IMR-90 (cell line): ENCODE results near the gene HDAC10.

Source experiments
- BHLHE40 ChIP-seq: fragments of 150-350 bp; IDR thresholded peaks from 2 replicates; pipeline ENCODE4 v1.6.1; 2016; ENCODE audit warnings: mild to moderate bottlenecking, low read depth, low read length
- CEBPB ChIP-seq: IDR thresholded peaks from 2 replicates; pipeline ENCODE4 v1.6.1; 2012; ENCODE audit warnings: low read depth, low read length, improper control_type of control experiment
- CHD1 ChIP-seq: IDR thresholded peaks from 2 replicates; pipeline ENCODE4 v1.6.1; 2012; ENCODE audit warnings: low read depth, low read length, improper control_type of control experiment
- MAFK ChIP-seq: IDR thresholded peaks from 2 replicates; pipeline ENCODE4 v1.6.1; 2012; ENCODE audit warnings: low read depth, low read length, improper control_type of control experiment
- MXI1 ChIP-seq: IDR thresholded peaks from 2 replicates; pipeline ENCODE4 v1.6.1; 2012; ENCODE audit warnings: low read depth, mild to moderate bottlenecking, low read length, moderate library complexity, borderline replicate concordance
- POLR2A ChIP-seq: IDR thresholded peaks from 2 replicates; pipeline ENCODE4 v1.6.1; 2012; ENCODE audit warnings: mild to moderate bottlenecking, low read depth, low read length
- RAD21 ChIP-seq: IDR thresholded peaks from 2 replicates; pipeline ENCODE4 v1.6.1; 2012; ENCODE audit warnings: low read length, improper control_type of control experiment
- RCOR1 ChIP-seq: IDR thresholded peaks from 2 replicates; pipeline ENCODE4 v1.6.1; 2012; ENCODE audit warnings: mild to moderate bottlenecking, low read length, improper control_type of control experiment; ENCODE audit not compliant: insufficient replicate concordance
- RFX5 ChIP-seq: IDR thresholded peaks from 2 replicates; pipeline ENCODE4 v1.8.0; 2012; ENCODE audit warnings: low read depth, mild to moderate bottlenecking, low read length, moderate library complexity
- SMC3 ChIP-seq: fragments of 150-350 bp; IDR thresholded peaks from 2 replicates; pipeline ENCODE4 v1.6.1; 2016; ENCODE audit warnings: low read depth, mild to moderate bottlenecking, antibody characterized with exemption, low read length, moderate library complexity
- USF2 ChIP-seq: fragments of 150-350 bp; IDR thresholded peaks from 2 replicates; pipeline ENCODE4 v1.6.1; 2017; ENCODE audit warnings: mild to moderate bottlenecking, antibody characterized with exemption, low read length, low read depth
- TF ChIP-seq, protein P1 (sequence below): conservative IDR thresholded peaks from 2 replicates; pipeline ENCODE4 v1.5.1; 2012; ENCODE audit warnings: mild to moderate bottlenecking, low read depth, low read length, improper control_type of control experiment
- TF ChIP-seq, protein P2 (sequence below): fragments of 150-350 bp; IDR thresholded peaks from 2 replicates; pipeline ENCODE4 v1.6.1; 2016; ENCODE audit warnings: low read depth, mild to moderate bottlenecking, low read length, moderate library complexity, borderline replicate concordance

- TF ChIP-seq, protein P1, sequence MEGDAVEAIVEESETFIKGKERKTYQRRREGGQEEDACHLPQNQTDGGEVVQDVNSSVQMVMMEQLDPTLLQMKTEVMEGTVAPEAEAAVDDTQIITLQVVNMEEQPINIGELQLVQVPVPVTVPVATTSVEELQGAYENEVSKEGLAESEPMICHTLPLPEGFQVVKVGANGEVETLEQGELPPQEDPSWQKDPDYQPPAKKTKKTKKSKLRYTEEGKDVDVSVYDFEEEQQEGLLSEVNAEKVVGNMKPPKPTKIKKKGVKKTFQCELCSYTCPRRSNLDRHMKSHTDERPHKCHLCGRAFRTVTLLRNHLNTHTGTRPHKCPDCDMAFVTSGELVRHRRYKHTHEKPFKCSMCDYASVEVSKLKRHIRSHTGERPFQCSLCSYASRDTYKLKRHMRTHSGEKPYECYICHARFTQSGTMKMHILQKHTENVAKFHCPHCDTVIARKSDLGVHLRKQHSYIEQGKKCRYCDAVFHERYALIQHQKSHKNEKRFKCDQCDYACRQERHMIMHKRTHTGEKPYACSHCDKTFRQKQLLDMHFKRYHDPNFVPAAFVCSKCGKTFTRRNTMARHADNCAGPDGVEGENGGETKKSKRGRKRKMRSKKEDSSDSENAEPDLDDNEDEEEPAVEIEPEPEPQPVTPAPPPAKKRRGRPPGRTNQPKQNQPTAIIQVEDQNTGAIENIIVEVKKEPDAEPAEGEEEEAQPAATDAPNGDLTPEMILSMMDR, result no peak
- TF ChIP-seq POLR2A (no peak), RAD21 (no peak), USF2 (no peak), CEBPB (no peak), RCOR1 (no peak), SMC3 (no peak), MXI1 (no peak), MAFK (no peak), BHLHE40 (no peak), RFX5 (no peak), CHD1 (no peak)
- TF ChIP-seq, protein P2, sequence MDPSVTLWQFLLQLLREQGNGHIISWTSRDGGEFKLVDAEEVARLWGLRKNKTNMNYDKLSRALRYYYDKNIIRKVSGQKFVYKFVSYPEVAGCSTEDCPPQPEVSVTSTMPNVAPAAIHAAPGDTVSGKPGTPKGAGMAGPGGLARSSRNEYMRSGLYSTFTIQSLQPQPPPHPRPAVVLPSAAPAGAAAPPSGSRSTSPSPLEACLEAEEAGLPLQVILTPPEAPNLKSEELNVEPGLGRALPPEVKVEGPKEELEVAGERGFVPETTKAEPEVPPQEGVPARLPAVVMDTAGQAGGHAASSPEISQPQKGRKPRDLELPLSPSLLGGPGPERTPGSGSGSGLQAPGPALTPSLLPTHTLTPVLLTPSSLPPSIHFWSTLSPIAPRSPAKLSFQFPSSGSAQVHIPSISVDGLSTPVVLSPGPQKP, result no peak
Observed at GRCh38 chr22:50284479-50284878, 33.4 kb upstream of the HDAC10 start.
